GM12864 (cell line): Measurements from ENCODE around the gene CD82.

Experiments
- DNase-seq: peaks from one replicate; pipeline ENCODE4 v3.0.0-alpha.2; 2011; ENCODE audit warnings: low read depth
- H3K4me3 ChIP-seq: 2 replicates; pipeline ENCODE4 v1.5.1; 2011; ENCODE audit warnings: mild to moderate bottlenecking, low read depth, low read length, control low read depth
- CTCF ChIP-seq: IDR thresholded peaks from 2 replicates; pipeline ENCODE4 v1.5.1; 2011; ENCODE audit warnings: low read depth, mild to moderate bottlenecking, moderate library complexity, low read length, control low read depth, inconsistent platforms; ENCODE audit errors: missing control alignments

Gene CD82

GRCh38 chr11:44579302-44579761 is 13.9 kb downstream of the CD82 start:
- no peak for TF ChIP-seq CTCF

GRCh38 chr11:44580701-44581100 is 15.2 kb downstream of the CD82 start:
- H3K4me3 ChIP-seq, result no peak overlapping the region
- no peak for DNase-seq
- no peak for TF ChIP-seq CTCF

More at GRCh38 chr11:44579302-44579761, 13.9 kb downstream of the CD82 start:
- DNase-seq, result no peak
- H3K4me3 ChIP-seq, result no peak overlapping the region

- DNase-seq, result no peak
- H3K4me3 ChIP-seq, result no peak overlapping the region
Observed at GRCh38 chr11:44581246-44581645, 15.8 kb downstream of the CD82 start.

DNA sequence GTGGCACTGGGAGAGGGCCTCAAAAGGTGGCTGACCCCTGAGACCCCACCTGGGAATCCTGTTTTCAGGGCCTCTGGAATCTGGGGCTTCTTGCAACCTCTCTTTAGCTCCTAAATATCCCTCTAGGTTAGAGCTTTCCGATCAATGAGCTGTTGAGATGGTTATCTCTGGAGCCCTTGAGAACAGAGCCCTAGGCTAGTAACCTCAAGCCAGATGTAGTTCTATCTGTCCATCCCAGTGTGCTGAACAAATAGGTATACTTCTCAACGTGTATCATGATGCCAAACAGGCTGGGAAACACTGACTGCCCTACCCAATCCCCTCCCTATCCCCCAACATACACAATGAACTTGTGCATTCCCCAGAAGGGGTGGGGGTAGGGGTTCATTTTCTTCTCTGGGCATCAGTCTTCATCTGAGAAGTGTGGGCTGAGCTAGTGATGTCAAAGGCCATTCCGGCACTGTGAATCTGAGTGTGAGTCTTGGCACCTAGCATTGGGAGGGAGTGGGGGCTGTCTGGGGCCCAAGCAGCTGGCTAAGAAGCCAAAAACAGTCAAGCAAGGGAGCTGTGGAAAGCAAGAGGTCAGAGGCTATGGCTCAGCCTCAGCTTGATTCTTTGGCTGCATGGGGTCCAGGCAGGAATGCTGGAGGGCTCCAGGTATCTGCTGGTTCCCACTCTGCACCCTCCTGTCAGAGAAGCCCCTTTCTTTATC is 17.3 kb downstream of the CD82 start:
- H3K4me3 ChIP-seq, result no peak overlapping the region
- TF ChIP-seq CTCF, result no peak
- DNase-seq, result no peak

More at GRCh38 chr11:44581246-44581645, 15.8 kb downstream of the CD82 start:
- TF ChIP-seq CTCF, result no peak

DNA sequence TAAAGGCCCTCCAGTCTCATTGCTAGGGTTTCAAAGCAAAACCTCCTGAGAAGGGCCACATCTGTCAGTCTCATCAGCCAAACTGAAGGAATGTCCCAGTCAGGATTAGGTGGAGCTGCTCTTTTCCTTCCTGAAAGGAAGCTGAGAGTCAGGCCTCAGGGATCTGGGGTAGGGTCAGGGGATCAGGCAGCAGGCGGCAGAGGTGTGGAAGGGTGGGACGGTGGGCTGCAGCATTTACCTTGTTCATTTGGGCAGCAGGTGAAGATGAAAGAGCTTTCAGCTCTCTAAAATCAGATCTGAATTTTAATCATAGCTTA is 17.8 kb downstream of the CD82 start:
- TF ChIP-seq CTCF, result no peak
- DNase-seq, result no peak
- H3K4me3 ChIP-seq, result no peak overlapping the region

- DNase-seq, result no peak
- no peak for TF ChIP-seq CTCF
- no peak overlapping the region for H3K4me3 ChIP-seq
Observed at GRCh38 chr11:44585421-44585820, 20.0 kb downstream of the CD82 start.

DNA sequence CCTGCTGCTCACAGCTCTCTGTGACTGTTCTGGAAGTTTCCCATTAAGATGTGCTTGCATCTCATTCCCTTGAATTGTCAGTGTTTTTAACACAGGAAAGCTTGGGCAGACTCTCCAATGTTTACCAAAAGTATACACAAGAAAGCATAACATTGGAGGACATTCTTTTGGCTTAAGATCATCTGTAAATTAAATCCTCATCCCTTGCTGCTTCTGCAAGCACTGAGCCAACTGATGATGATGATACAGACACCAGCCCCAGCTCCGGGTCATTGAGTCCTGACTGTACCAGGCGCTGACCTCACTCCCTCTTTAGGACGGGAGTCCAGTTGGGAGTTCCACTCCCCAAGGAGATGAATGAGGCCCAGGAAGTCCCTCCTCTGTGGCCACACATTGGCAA is 23.8 kb downstream of the CD82 start:
- no peak for TF ChIP-seq CTCF
- DNase-seq, result no peak
- H3K4me3 ChIP-seq, result no peak overlapping the region
